HEK293 (cell line): ENCODE results near the gene PRPS1L1.

Experiments
- CTCF ChIA-PET: fragments of 350-600 bp; formaldehyde crosslinking; extraction: SDS; loops from one replicate; lab custom pipeline; 2021; ENCODE audit warnings: antibody characterized with exemption; lab: Yijun Ruan, JAX
- POLR2A ChIA-PET: fragments of 300-600 bp; formaldehyde crosslinking; extraction: SDS; loops from one replicate; lab custom pipeline; 2020; ENCODE audit warnings: antibody characterized with exemption, inconsistent platforms; lab: Yijun Ruan, JAX
- H3K27ac ChIP-seq: fragments of 200-500 bp; sonication (Bioruptor generic); 2 replicates; pipeline ENCODE4 v1.5.1; 2014; ENCODE audit warnings: low read depth, low read length, control low read depth, inconsistent platforms; ENCODE audit errors: extremely low read depth
- H3K36me3 ChIP-seq, 2 experiments: fragments of 200-500 bp in 1 of 2; sonication (Bioruptor generic) in 1 of 2; 1 replicate in 1 of 2; 2 replicates in 1 of 2; pipeline ENCODE4 v1.5.1; 2014 to 2017; ENCODE audit warnings: inconsistent platforms in 2 of 2, low read length in 2 of 2; ENCODE audit not compliant: control insufficient read depth in 2 of 2, insufficient read depth in 1 of 2
- H3K4me1 ChIP-seq: fragments of 200-500 bp; sonication (Bioruptor generic); 2 replicates; pipeline ENCODE4 v1.5.1; 2014; ENCODE audit warnings: mild to moderate bottlenecking, low read length, inconsistent platforms; ENCODE audit not compliant: control insufficient read depth, insufficient read depth
- H3K4me3 ChIP-seq: 2 replicates; pipeline ENCODE4 v1.5.1; 2011; ENCODE audit warnings: low read depth, mild to moderate bottlenecking, control low read depth, low read length, moderate library complexity
- H3K9me3 ChIP-seq: fragments of 200-500 bp; sonication (Bioruptor generic); 2 replicates; pipeline ENCODE4 v1.5.1; 2014; ENCODE audit warnings: low read depth, low read length, inconsistent platforms; ENCODE audit not compliant: control insufficient read depth, insufficient read depth
- FEZF1 ChIP-seq: fragments of 450-650 bp; formaldehyde crosslinking; IDR thresholded peaks from 2 replicates; pipeline ENCODE4 v1.5.1; 2016; ENCODE audit warnings: missing biosample characterization, missing genetic modification characterization
- GLI2 ChIP-seq: fragments of 450-650 bp; formaldehyde crosslinking; IDR thresholded peaks from 2 replicates; pipeline ENCODE4; 2017; ENCODE audit warnings: missing biosample characterization, missing genetic modification characterization, low read depth, borderline replicate concordance
- KLF9 ChIP-seq: fragments of 450-650 bp; formaldehyde crosslinking; IDR thresholded peaks from 2 replicates; pipeline ENCODE4 v1.5.1; 2016; ENCODE audit warnings: missing biosample characterization, missing genetic modification characterization, low read depth
- SCRT2 ChIP-seq: fragments of 450-650 bp; formaldehyde crosslinking; IDR thresholded peaks from 2 replicates; pipeline ENCODE4 v1.5.1; 2016; ENCODE audit warnings: missing biosample characterization, missing genetic modification characterization
- ZBTB1 ChIP-seq: fragments of 450-650 bp; formaldehyde crosslinking; IDR thresholded peaks from 2 replicates; pipeline ENCODE4 v1.5.1; 2016; ENCODE audit warnings: missing biosample characterization, missing genetic modification characterization
- ZNF112 ChIP-seq: fragments of 450-650 bp; formaldehyde crosslinking; IDR thresholded peaks from 2 replicates; pipeline ENCODE4 v1.5.0; 2017; ENCODE audit warnings: missing biosample characterization, missing genetic modification characterization
- ZNF155 ChIP-seq: fragments of 450-650 bp; formaldehyde crosslinking; IDR thresholded peaks from 2 replicates; pipeline ENCODE4 v1.5.1; 2016; ENCODE audit warnings: missing biosample characterization, missing genetic modification characterization
- ZNF23 ChIP-seq: fragments of 450-650 bp; formaldehyde crosslinking; IDR thresholded peaks from 2 replicates; pipeline ENCODE4 v1.5.1; 2016; ENCODE audit warnings: missing biosample characterization, missing genetic modification characterization, borderline replicate concordance
- ZNF26 ChIP-seq: fragments of 450-650 bp; formaldehyde crosslinking; IDR thresholded peaks from 2 replicates; pipeline ENCODE4 v1.5.1; 2016; ENCODE audit warnings: missing biosample characterization, missing genetic modification characterization
- ZNF266 ChIP-seq: fragments of 450-650 bp; formaldehyde crosslinking; IDR thresholded peaks from 2 replicates; pipeline ENCODE4 v1.5.1; 2016; ENCODE audit warnings: missing biosample characterization, missing genetic modification characterization, low read depth
- ZNF610 ChIP-seq: fragments of 450-650 bp; formaldehyde crosslinking; IDR thresholded peaks from 2 replicates; pipeline ENCODE4 v1.5.1; 2016; ENCODE audit warnings: missing biosample characterization, missing genetic modification characterization, borderline replicate concordance
- ZNF658 ChIP-seq: fragments of 450-650 bp; formaldehyde crosslinking; IDR thresholded peaks from 2 replicates; pipeline ENCODE4; 2016; ENCODE audit warnings: missing biosample characterization, missing genetic modification characterization
- ZNF76 ChIP-seq: fragments of 450-650 bp; formaldehyde crosslinking; IDR thresholded peaks from 2 replicates; pipeline ENCODE4; 2016; ENCODE audit warnings: low read depth, missing biosample characterization, missing genetic modification characterization, borderline replicate concordance
- ZNF768 ChIP-seq: fragments of 450-650 bp; formaldehyde crosslinking; IDR thresholded peaks from 2 replicates; pipeline ENCODE4 v1.5.1; 2018; ENCODE audit warnings: missing biosample characterization, mild to moderate bottlenecking, missing genetic modification characterization
- ZNF830 ChIP-seq: fragments of 450-650 bp; IDR thresholded peaks from 2 replicates; pipeline ENCODE4 v1.5.0; 2018; ENCODE audit warnings: missing biosample characterization, missing genetic modification characterization, low read depth, mild to moderate bottlenecking, moderate library complexity
- ZNF837 ChIP-seq: fragments of 450-650 bp; formaldehyde crosslinking; IDR thresholded peaks from 2 replicates; pipeline ENCODE4 v1.5.1; 2016; ENCODE audit warnings: missing biosample characterization, missing genetic modification characterization
- ZSCAN23 ChIP-seq: fragments of 450-650 bp; formaldehyde crosslinking; IDR thresholded peaks from 2 replicates; pipeline ENCODE4 v1.5.1; 2016; ENCODE audit warnings: missing biosample characterization, missing genetic modification characterization
- TF ChIP-seq, protein P1 (sequence below): fragments of 450-650 bp; formaldehyde crosslinking; IDR thresholded peaks from 2 replicates; pipeline ENCODE4 v1.5.1; 2016; ENCODE audit warnings: missing biosample characterization, missing genetic modification characterization, low read depth
- TF ChIP-seq, protein P2 (sequence below): fragments of 450-650 bp; formaldehyde crosslinking; IDR thresholded peaks from 2 replicates; pipeline ENCODE4 v1.5.1; 2016; ENCODE audit warnings: missing biosample characterization, missing genetic modification characterization

The PRPS1L1 gene

GRCh38 chr7:18027628-18028027, at the start of gene PRPS1L1:
PRPS1L1 (minus strand) TSS chr7:18027846.
- TF ChIP-seq ZNF610 (tag by site-specific recombination) (no peak), ZNF658 (tag by site-specific recombination) (no peak), ZNF266 (tag by site-specific recombination) (no peak), ZNF26 (tag by site-specific recombination) (no peak), KLF9 (tag by site-specific recombination) (no peak), ZNF112 (tag by site-specific recombination) (no peak), FEZF1 (tag by site-specific recombination) (no peak), SCRT2 (no peak), ZNF23 (tag by site-specific recombination) (no peak), ZNF768 (no peak), ZNF76 (tag by site-specific recombination) (no peak)
- TF ChIP-seq, protein P1, sequence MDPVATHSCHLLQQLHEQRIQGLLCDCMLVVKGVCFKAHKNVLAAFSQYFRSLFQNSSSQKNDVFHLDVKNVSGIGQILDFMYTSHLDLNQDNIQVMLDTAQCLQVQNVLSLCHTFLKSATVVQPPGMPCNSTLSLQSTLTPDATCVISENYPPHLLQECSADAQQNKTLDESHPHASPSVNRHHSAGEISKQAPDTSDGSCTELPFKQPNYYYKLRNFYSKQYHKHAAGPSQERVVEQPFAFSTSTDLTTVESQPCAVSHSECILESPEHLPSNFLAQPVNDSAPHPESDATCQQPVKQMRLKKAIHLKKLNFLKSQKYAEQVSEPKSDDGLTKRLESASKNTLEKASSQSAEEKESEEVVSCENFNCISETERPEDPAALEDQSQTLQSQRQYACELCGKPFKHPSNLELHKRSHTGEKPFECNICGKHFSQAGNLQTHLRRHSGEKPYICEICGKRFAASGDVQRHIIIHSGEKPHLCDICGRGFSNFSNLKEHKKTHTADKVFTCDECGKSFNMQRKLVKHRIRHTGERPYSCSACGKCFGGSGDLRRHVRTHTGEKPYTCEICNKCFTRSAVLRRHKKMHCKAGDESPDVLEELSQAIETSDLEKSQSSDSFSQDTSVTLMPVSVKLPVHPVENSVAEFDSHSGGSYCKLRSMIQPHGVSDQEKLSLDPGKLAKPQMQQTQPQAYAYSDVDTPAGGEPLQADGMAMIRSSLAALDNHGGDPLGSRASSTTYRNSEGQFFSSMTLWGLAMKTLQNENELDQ = no peak
- CTCF ChIA-PET = interaction anchor here (0.5 kb wide), 1 partner anchor 53 kb away, joined by 6 read pairs; no protein-coding TSS in a partner anchor
- POLR2A ChIA-PET = no interaction called here
- H3K36me3 ChIP-seq = no peaks in the 10 kb centered on the region
- no peak within 1 kb of the TSS for H3K4me3 ChIP-seq
- no peaks in the 10 kb centered on the region for H3K4me1 ChIP-seq
- H3K9me3 ChIP-seq = no peaks in the 10 kb centered on the region
- H3K27ac ChIP-seq = no peak within 1 kb of the TSS

GRCh38 chr7:18076461-18076860, 48.8 kb upstream of the PRPS1L1 start:
- Histone ChIP-seq H3K36me3 (no peaks in the 10 kb centered on the region), H3K4me1 (no peaks in the 10 kb centered on the region), H3K4me3 (no peak overlapping the region), H3K9me3 (no peaks in the 10 kb centered on the region), H3K27ac (no peak overlapping the region)
- ChIA-PET CTCF (interaction anchor here (0.8 kb wide), 1 partner anchor 163 kb away, joined by 3 read pairs; no protein-coding TSS in a partner anchor), POLR2A (no interaction called here)
- TF ChIP-seq, protein P2, sequence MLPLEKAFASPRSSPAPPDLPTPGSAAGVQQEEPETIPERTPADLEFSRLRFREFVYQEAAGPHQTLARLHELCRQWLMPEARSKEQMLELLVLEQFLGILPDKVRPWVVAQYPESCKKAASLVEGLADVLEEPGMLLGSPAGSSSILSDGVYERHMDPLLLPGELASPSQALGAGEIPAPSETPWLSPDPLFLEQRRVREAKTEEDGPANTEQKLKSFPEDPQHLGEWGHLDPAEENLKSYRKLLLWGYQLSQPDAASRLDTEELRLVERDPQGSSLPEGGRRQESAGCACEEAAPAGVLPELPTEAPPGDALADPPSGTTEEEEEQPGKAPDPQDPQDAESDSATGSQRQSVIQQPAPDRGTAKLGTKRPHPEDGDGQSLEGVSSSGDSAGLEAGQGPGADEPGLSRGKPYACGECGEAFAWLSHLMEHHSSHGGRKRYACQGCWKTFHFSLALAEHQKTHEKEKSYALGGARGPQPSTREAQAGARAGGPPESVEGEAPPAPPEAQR = no peak
- no peak for TF ChIP-seq GLI2
- no peak for TF ChIP-seq ZBTB1 (tag by site-specific recombination)

DNA sequence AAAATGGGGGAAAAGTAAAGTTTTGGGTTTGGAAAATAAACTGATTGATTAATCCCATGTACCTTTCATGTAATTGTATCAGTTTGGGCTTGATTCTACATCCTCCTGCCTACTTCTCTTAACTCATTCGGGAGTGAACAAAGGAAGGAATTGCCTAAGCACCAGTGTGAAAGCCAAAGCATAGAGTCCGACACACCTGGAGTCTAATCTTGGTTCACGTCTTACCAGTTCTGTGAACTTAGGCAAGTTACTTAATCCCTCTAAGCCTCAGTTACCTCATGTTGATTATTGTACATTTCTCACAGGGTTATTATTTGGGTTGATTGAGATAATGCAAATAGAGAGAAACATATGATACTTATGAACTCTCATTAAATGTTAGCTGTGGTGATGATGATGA, 41.1 kb upstream of the PRPS1L1 start:
- no peaks in the 10 kb centered on the region for H3K9me3 ChIP-seq
- ChIA-PET CTCF (no interaction called here), POLR2A (no interaction called here)
- no peak for TF ChIP-seq ZSCAN23 (tag by site-specific recombination)
- no peak for TF ChIP-seq ZNF837
- TF ChIP-seq ZNF155 (tag by site-specific recombination) = no peak
- no peak for TF ChIP-seq ZNF830 (tag by site-specific recombination)
- H3K27ac ChIP-seq = no peak overlapping the region
- H3K36me3 ChIP-seq = no peaks in the 10 kb centered on the region
- H3K4me3 ChIP-seq = no peak overlapping the region
- H3K4me1 ChIP-seq = no peaks in the 10 kb centered on the region
